PC-3 (cell line): ENCODE measurements around the gene NARS2. TPM values are rescaled to one million over a fixed set of nuclear protein-coding genes. Genes with fewer than 3 reads are reported as not detected.
"Not testable (repeated sequence)": the region's sequence is repeated elsewhere in the genome, so short reads cannot be mapped to it uniquely, and the experiment has no call there.

ENCODE experiments used
- ATAC-seq: fragments of 200-7000 bp; cut with Tn5 transposase; 2 replicates; pipeline ENCODE4 v1.9.1; 2020; ENCODE audit warnings: mild to moderate bottlenecking, moderate library complexity
- BruUV-seq: library from RNA; stranded (reverse); fragments of 400-500 nt; replicated peaks from 2 replicates; lab custom pipeline; 2021; lab: Mats Ljungman, UMichigan
- CTCF ChIA-PET: fragments of 300-600 bp; sonication (Branson Sonifier 250); formaldehyde crosslinking; loops from one replicate; lab custom pipeline; 2022; ENCODE audit warnings: antibody characterized with exemption; lab: Charles Lee
- POLR2A ChIA-PET: fragments of 300-600 bp; sonication (Branson Sonifier 250); formaldehyde crosslinking; loops from one replicate; lab custom pipeline; 2022; ENCODE audit warnings: antibody characterized with exemption; ENCODE audit not compliant: unreplicated experiment; lab: Charles Lee
- DNase-seq: peaks from one replicate; pipeline ENCODE4 v3.0.0-alpha.2; 2015
- H2AFZ ChIP-seq: fragments of 300-600 bp; sonication (generic); 2 replicates; pipeline ENCODE4 v1.6.0; 2016; ENCODE audit warnings: antibody characterized with exemption, low read length
- H3F3A ChIP-seq: fragments of 300-600 bp; sonication (generic); one replicate; pipeline ENCODE4 v1.6.0; 2017; ENCODE audit warnings: antibody characterized with exemption, low read length, control low read depth, mild to moderate bottlenecking; ENCODE audit not compliant: unreplicated experiment
- H3K27ac ChIP-seq: fragments of 300-600 bp; sonication (generic); 2 replicates; pipeline ENCODE4 v1.5.1; 2016; ENCODE audit warnings: mild to moderate bottlenecking, low read length
- H3K27me3 ChIP-seq: fragments of 300-600 bp; sonication (generic); 2 replicates; pipeline ENCODE4 v1.6.1; 2016; ENCODE audit warnings: low read length, mixed read lengths
- H3K36me3 ChIP-seq: fragments of 300-600 bp; sonication (generic); 2 replicates; pipeline ENCODE4 v1.6.1; 2016; ENCODE audit warnings: low read depth, mixed run types, low read length, mixed read lengths
- H3K4me1 ChIP-seq: fragments of 300-600 bp; sonication (generic); 2 replicates; pipeline ENCODE4 v1.5.1; 2016; ENCODE audit warnings: low read length; ENCODE audit not compliant: insufficient read depth
- H3K4me2 ChIP-seq: fragments of 300-600 bp; sonication (generic); 2 replicates; pipeline ENCODE4 v1.6.0; 2016; ENCODE audit warnings: low read length
- H3K4me3 ChIP-seq: fragments of 300-600 bp; sonication (generic); 2 replicates; pipeline ENCODE4 v1.5.1; 2016; ENCODE audit warnings: mild to moderate bottlenecking, low read length, mixed read lengths
- H3K79me2 ChIP-seq: fragments of 300-600 bp; sonication (generic); 2 replicates; pipeline ENCODE4 v1.6.1; 2017; ENCODE audit warnings: low read length, mixed read lengths
- H3K9ac ChIP-seq: fragments of 300-600 bp; sonication (generic); 2 replicates; pipeline ENCODE4 v1.6.0; 2016; ENCODE audit warnings: mild to moderate bottlenecking, low read length
- H3K9me2 ChIP-seq: fragments of 300-600 bp; sonication (generic); replicated peaks from 2 replicates; pipeline ENCODE4 v1.6.1; 2016; ENCODE audit warnings: mixed run types, low read length, mixed read lengths
- H3K9me3 ChIP-seq: fragments of 300-600 bp; sonication (generic); 2 replicates; pipeline ENCODE4 v1.6.1; 2016; ENCODE audit warnings: low read length, mixed read lengths
- H4K20me1 ChIP-seq: fragments of 300-600 bp; sonication (generic); 2 replicates; pipeline ENCODE4 v1.6.1; 2016; ENCODE audit warnings: low read length, mixed read lengths
- EZH2 ChIP-seq: fragments of 300-600 bp; sonication (generic); IDR thresholded peaks from one replicate; pipeline ENCODE4 v1.6.1; 2017; ENCODE audit warnings: antibody characterized with exemption, mild to moderate bottlenecking, low read length; ENCODE audit not compliant: unreplicated experiment
- EZH2phosphoT487 ChIP-seq: fragments of 300-600 bp; sonication (generic); IDR thresholded peaks from 2 replicates; pipeline ENCODE4 v1.6.1; 2018; ENCODE audit warnings: mild to moderate bottlenecking, antibody characterized with exemption, low read length, borderline replicate concordance
- intact Hi-C: fragments of 100-400 bp; cut with micrococcal nuclease; formaldehyde crosslinking; loops from 2 replicates; pipeline ENCODE4 v1.9.0; 2023
- total RNA-seq: library from RNA; depleted of rRNA; stranded (reverse); fragments of >200 nt; gene quantifications from 2 replicates; pipeline ENCODE4 v1.2.3, GENCODE V29; 2014
- TF ChIP-seq, protein P1 (sequence below): fragments of 300-600 bp; sonication (generic); conservative IDR thresholded peaks from 2 replicates; pipeline ENCODE4 v1.5.1; 2017; ENCODE audit warnings: antibody characterized with exemption, low read depth, mild to moderate bottlenecking, low read length

The NARS2 gene
- total RNA-seq, 1 experiment from 2014 or later: 33.5 TPM

- Histone ChIP-seq H3K4me1 (peaks cover 12% of the 10 kb centered on the region), H3K27ac (no peak overlapping the region), H3K9me3 (no peaks in the 10 kb centered on the region), H3F3A (no peaks in the 10 kb centered on the region), H2AFZ (no peak overlapping the region), H3K9me2 (no peaks in the 10 kb centered on the region), H3K4me2 (no peak overlapping the region), H3K27me3 (peaks cover 20% of the 10 kb centered on the region), H4K20me1 (no peaks in the 10 kb centered on the region), H3K36me3 (no peaks in the 10 kb centered on the region), H3K9ac (no peak overlapping the region), H3K79me2 (no peaks in the 10 kb centered on the region), H3K4me3 (no peak overlapping the region)
- CTCF ChIA-PET: no interaction called here
- intact Hi-C loops: no loop called here
- ATAC-seq (peak; percentile 81), DNase-seq (peak; percentile 70)
- no TSS peak for BruUV-seq
- POLR2A ChIA-PET: no interaction called here
- TF ChIP-seq EZH2phosphoT487 (no peak), EZH2 (no peak)
- TF ChIP-seq, protein P1, sequence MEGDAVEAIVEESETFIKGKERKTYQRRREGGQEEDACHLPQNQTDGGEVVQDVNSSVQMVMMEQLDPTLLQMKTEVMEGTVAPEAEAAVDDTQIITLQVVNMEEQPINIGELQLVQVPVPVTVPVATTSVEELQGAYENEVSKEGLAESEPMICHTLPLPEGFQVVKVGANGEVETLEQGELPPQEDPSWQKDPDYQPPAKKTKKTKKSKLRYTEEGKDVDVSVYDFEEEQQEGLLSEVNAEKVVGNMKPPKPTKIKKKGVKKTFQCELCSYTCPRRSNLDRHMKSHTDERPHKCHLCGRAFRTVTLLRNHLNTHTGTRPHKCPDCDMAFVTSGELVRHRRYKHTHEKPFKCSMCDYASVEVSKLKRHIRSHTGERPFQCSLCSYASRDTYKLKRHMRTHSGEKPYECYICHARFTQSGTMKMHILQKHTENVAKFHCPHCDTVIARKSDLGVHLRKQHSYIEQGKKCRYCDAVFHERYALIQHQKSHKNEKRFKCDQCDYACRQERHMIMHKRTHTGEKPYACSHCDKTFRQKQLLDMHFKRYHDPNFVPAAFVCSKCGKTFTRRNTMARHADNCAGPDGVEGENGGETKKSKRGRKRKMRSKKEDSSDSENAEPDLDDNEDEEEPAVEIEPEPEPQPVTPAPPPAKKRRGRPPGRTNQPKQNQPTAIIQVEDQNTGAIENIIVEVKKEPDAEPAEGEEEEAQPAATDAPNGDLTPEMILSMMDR: no peak
Observed at GRCh38 chr11:78606667-78607066, 32.0 kb upstream of the NARS2 start.

GRCh38 chr11:78605296-78605695 is 30.6 kb upstream of the NARS2 start:
- ATAC-seq (peak; percentile 51; the same call in 1 of the 2 replicates), DNase-seq (peak; percentile 26)
- Histone ChIP-seq H3K4me2 (no peak overlapping the region), H3K9me2 (no peaks in the 10 kb centered on the region), H3K36me3 (no peaks in the 10 kb centered on the region), H3K4me1 (peaks cover 12% of the 10 kb centered on the region), H3K9me3 (no peaks in the 10 kb centered on the region), H3K9ac (no peak overlapping the region), H2AFZ (no peak overlapping the region), H3K27ac (no peak overlapping the region), H4K20me1 (no peaks in the 10 kb centered on the region), H3K79me2 (no peaks in the 10 kb centered on the region), H3F3A (no peaks in the 10 kb centered on the region), H3K27me3 (peaks cover 31% of the 10 kb centered on the region), H3K4me3 (no peak overlapping the region)
- TF ChIP-seq EZH2 (no peak), EZH2phosphoT487 (no peak)
- TF ChIP-seq, protein P1: no peak
- BruUV-seq: no TSS peak
- ChIA-PET POLR2A (no interaction called here), CTCF (no interaction called here)
- intact Hi-C loops: no loop called here

DNA sequence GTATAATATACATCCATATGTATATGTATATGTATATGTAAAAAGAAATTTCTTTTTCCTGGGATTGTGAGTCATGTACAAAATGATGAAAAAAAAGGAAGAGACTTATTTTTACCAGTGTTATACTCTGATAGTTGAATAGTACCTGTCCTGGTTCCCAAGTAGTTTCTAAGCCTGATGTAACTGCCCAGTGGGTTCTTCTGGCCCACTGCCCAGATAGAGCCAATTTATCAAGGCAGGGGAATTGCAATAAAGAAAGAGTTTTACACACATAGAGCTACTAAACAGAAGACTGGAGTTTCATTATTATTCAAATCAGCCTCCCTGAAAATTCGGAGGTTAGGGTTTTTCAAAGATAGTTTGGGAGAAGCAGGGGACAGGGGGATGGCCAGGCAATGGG is 29.1 kb upstream of the NARS2 start:
- H3K79me2 ChIP-seq: no peaks in the 10 kb centered on the region
- H3K9me2 ChIP-seq: no peaks in the 10 kb centered on the region
- peaks cover 33% of the 10 kb centered on the region for H3K27me3 ChIP-seq
- ATAC-seq: no peak
- no TSS peak for BruUV-seq
- TF ChIP-seq, protein P1: no peak
- TF ChIP-seq EZH2phosphoT487 (no peak), EZH2 (no peak)
- no peak for DNase-seq
- no peaks in the 10 kb centered on the region for H3F3A ChIP-seq
- ChIA-PET POLR2A (no interaction called here), CTCF (no interaction called here)
- H2AFZ ChIP-seq: no peak overlapping the region
- no peak overlapping the region for H3K4me3 ChIP-seq
- H3K27ac ChIP-seq: no peak overlapping the region
- H3K4me1 ChIP-seq: peaks cover 12% of the 10 kb centered on the region
- no peaks in the 10 kb centered on the region for H3K9me3 ChIP-seq
- H3K36me3 ChIP-seq: no peaks in the 10 kb centered on the region
- H4K20me1 ChIP-seq: no peaks in the 10 kb centered on the region
- intact Hi-C loops: no loop called here
- no peak overlapping the region for H3K9ac ChIP-seq
- H3K4me2 ChIP-seq: no peak overlapping the region

GRCh38 chr11:78602771-78603170 is 28.1 kb upstream of the NARS2 start:
- ATAC-seq, H4K20me1 ChIP-seq, H3K27ac ChIP-seq, H3K36me3 ChIP-seq, H3K79me2 ChIP-seq, H3K4me2 ChIP-seq, intact Hi-C loops, POLR2A ChIA-PET, BruUV-seq, H2AFZ ChIP-seq, H3K9me3 ChIP-seq, CTCF ChIA-PET, H3F3A ChIP-seq, H3K4me3 ChIP-seq, H3K9ac ChIP-seq, H3K9me2 ChIP-seq, DNase-seq: not testable (repeated sequence)
- H3K27me3 ChIP-seq: peaks cover 33% of the 10 kb centered on the region
- peaks cover 12% of the 10 kb centered on the region for H3K4me1 ChIP-seq

- H3K27ac ChIP-seq, H3K9ac ChIP-seq, intact Hi-C loops, BruUV-seq, H3F3A ChIP-seq, H2AFZ ChIP-seq, DNase-seq, H3K4me3 ChIP-seq, H3K4me1 ChIP-seq, ATAC-seq, H3K9me3 ChIP-seq, H3K4me2 ChIP-seq, H3K36me3 ChIP-seq, H3K79me2 ChIP-seq, H3K9me2 ChIP-seq, H4K20me1 ChIP-seq, POLR2A ChIA-PET, CTCF ChIA-PET: not testable (repeated sequence)
- H3K27me3 ChIP-seq: peaks cover 33% of the 10 kb centered on the region
Observed at GRCh38 chr11:78601066-78601465, 26.4 kb upstream of the NARS2 start.
